C1 segment of cervical spinal cord (tissue), 14 donors: ENCODE results near the gene AATK.
A peak's percentile ranks its signal among the peaks of the same experiment; 100 is the strongest.
"Not testable (repeated sequence)": the region's sequence is repeated elsewhere in the genome, so short reads cannot be mapped to it uniquely, and the experiment has no call there.

Experiments used
- DNase-seq, 14 donors: peaks; one replicate each; lab custom pipeline; 2025; lab: John Stamatoyannopoulos, UW

Gene AATK

GRCh38 chr17:81094509-81095382, 71.3 kb downstream of the AATK start:
- DNase-seq, result peak in 12 of 14 donors; percentile 33 to 92 (median 68)

- peak in 5 of 14 donors; percentile 24 to 86 (median 52) for DNase-seq
These were observed 72.2 kb downstream of the AATK start for GRCh38 chr17:81093619-81094508.

- no peak for DNase-seq
These were observed 73.4 kb downstream of the AATK start for GRCh38 chr17:81092518-81093095.

GRCh38 chr17:81091774-81092517, 74.1 kb downstream of the AATK start:
- DNase-seq, result no peak

GRCh38 chr17:81091154-81091553, 74.9 kb downstream of the AATK start:
- DNase-seq, result no peak

GRCh38 chr17:81090361-81091136, 75.5 kb downstream of the AATK start:
- DNase-seq, result no peak

GRCh38 chr17:81086789-81087551, 79.1 kb downstream of the AATK start:
- no peak for DNase-seq

GRCh38 chr17:81085420-81085911, 80.6 kb downstream of the AATK start:
- DNase-seq, result no peak

GRCh38 chr17:81084680-81085419, 81.2 kb downstream of the AATK start:
- peak in 12 of 14 donors; percentile 7 to 83 (median 64) for DNase-seq

- peak in 1 of 14 donors; percentile 9 for DNase-seq
These were observed 82.8 kb downstream of the AATK start for GRCh38 chr17:81083125-81083765.

- DNase-seq, result peak in 2 of 14 donors; percentile 10 to 48
These were observed 83.6 kb downstream of the AATK start for GRCh38 chr17:81082177-81083073.

- peak in 4 of 14 donors; percentile 22 to 30 (median 26) for DNase-seq
These were observed 84.5 kb downstream of the AATK start for GRCh38 chr17:81081222-81082176.

- no peak for DNase-seq
These were observed 86.0 kb downstream of the AATK start for GRCh38 chr17:81080019-81080418.

- DNase-seq, result not testable (repeated sequence)
These were observed 87.8 kb downstream of the AATK start for GRCh38 chr17:81078026-81078913.

- DNase-seq, result no peak
These were observed 89.8 kb downstream of the AATK start for GRCh38 chr17:81076141-81076679.
